ENCODE results near the gene SEMA3F. TPM values are rescaled to one million over a fixed set of nuclear protein-coding genes. Genes with fewer than 3 reads are reported as not detected.

Gene SEMA3F
- total and polyA plus RNA-seq, 2 of the 4 experiments (the other 2 are of a cell fraction), result 7.3 to 23.3 TPM

DNA sequence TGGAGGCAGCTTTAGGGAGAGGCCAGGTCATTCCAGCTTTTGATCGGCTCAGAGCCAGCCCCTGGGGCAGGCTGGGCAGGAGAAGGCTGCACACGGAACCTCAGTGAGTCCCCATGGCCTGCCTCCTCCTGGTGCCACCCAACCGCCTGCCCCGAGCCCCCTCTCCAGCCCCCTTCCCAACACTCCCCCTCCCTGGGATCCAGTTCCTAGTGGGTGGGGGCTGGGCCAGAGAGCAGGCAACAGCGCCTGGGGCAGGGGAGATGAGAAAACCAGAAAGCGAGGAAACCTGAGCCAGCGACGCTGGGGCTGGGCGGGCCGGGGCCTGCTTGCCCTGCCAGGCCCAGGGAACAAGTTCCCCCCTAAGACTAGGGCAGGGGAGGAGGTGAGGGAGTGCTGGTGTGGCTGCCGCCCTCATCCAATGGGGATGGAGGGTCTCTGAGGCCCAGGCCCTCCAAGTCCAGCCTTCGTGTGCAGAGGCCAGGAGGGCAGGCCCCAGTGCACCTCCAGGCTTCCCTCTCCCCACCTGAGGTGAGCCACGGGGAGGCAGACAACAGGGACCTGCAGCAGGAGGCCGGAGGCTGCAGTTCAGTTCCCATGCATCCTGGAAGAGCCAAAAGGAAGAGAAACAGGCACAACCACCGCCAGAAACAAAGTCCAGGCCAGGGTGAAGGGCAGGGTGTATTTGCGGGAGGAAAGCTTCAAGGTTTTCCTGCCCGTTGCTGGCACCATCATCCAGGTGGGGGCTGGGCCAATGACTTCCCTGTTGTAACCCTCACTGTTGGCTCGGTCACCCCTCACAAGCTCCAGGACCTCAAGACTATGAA lies 4.0 kb upstream of the SEMA3F start:
- H3K27me3 ChIP-seq (ENCODE audit: control insufficient read depth, insufficient read depth, low read length), result peaks cover 7% of the 10 kb centered on the region; the same call in 1 of the 2 replicates
- no peak overlapping the region for H2BK5ac ChIP-seq (ENCODE audit: low read depth, low read length, poor library complexity, severe bottlenecking)
- no peaks in the 10 kb centered on the region for H3K36me3 ChIP-seq (ENCODE audit: control insufficient read depth, insufficient read depth, low read length)
- no peak overlapping the region for H3K4me2 ChIP-seq (ENCODE audit: low read depth, low read length)
- BruUV-seq (replicated peaks), result no TSS peak
- no peak overlapping the region for H3K9ac ChIP-seq (ENCODE audit: low read depth, low read length)
- no peak overlapping the region for H3K18ac ChIP-seq (ENCODE audit: low read depth, low read length)
- no peak overlapping the region for H2AK9ac ChIP-seq (replicated peaks; ENCODE audit: low read depth, low read length, poor library complexity)
- no peak overlapping the region for H3K23ac ChIP-seq (ENCODE audit: low read depth, low read length)
- H3K56ac ChIP-seq (ENCODE audit: extremely low read depth, insufficient read depth, low read length), result no peak overlapping the region
- peak overlapping the region; percentile 29; the same call in 1 of the 2 replicates for H2BK20ac ChIP-seq (ENCODE audit: low read depth, low read length)
- H4K8ac ChIP-seq (ENCODE audit: low read depth in 2 of 2, low read length in 2 of 2), result peak overlapping the region in 1 of 2 experiments; percentile 66; a peak in 2 of 4 replicates
- peaks cover 10% of the 10 kb centered on the region for H3K9me1 ChIP-seq (ENCODE audit: insufficient read depth, low read length)
- POLR2A ChIA-PET (ENCODE audit: unreplicated experiment), result no interaction called here
- TF ChIP-seq RFX5 (IDR thresholded peaks at IDR 0.05; ENCODE audit: low read depth, low read length), result no peak
- TF ChIP-seq SMC3 (IDR thresholded peaks at IDR 0.05; ENCODE audit: low read depth, low read length), result no peak
- TF ChIP-seq MAFK (IDR thresholded peaks at IDR 0.05; ENCODE audit: low read depth, low read length), result no peak
- TF ChIP-seq, protein P1, sequence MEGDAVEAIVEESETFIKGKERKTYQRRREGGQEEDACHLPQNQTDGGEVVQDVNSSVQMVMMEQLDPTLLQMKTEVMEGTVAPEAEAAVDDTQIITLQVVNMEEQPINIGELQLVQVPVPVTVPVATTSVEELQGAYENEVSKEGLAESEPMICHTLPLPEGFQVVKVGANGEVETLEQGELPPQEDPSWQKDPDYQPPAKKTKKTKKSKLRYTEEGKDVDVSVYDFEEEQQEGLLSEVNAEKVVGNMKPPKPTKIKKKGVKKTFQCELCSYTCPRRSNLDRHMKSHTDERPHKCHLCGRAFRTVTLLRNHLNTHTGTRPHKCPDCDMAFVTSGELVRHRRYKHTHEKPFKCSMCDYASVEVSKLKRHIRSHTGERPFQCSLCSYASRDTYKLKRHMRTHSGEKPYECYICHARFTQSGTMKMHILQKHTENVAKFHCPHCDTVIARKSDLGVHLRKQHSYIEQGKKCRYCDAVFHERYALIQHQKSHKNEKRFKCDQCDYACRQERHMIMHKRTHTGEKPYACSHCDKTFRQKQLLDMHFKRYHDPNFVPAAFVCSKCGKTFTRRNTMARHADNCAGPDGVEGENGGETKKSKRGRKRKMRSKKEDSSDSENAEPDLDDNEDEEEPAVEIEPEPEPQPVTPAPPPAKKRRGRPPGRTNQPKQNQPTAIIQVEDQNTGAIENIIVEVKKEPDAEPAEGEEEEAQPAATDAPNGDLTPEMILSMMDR (conservative IDR thresholded peaks at IDR 0.05; ENCODE audit: low read depth, low read length), result no peak
- TF ChIP-seq FOS (IDR thresholded peaks at IDR 0.05; ENCODE audit: low read depth, low read length), result no peak
- TF ChIP-seq MAZ (IDR thresholded peaks at IDR 0.05; ENCODE audit: borderline replicate concordance, low read depth, low read length), result no peak
- TF ChIP-seq NFE2L2 (IDR thresholded peaks at IDR 0.05; ENCODE audit: low read depth, low read length), result no peak
- TF ChIP-seq POLR2A (IDR thresholded peaks at IDR 0.05; ENCODE audit: low read depth, low read length), result no peak
- TF ChIP-seq, protein P2, sequence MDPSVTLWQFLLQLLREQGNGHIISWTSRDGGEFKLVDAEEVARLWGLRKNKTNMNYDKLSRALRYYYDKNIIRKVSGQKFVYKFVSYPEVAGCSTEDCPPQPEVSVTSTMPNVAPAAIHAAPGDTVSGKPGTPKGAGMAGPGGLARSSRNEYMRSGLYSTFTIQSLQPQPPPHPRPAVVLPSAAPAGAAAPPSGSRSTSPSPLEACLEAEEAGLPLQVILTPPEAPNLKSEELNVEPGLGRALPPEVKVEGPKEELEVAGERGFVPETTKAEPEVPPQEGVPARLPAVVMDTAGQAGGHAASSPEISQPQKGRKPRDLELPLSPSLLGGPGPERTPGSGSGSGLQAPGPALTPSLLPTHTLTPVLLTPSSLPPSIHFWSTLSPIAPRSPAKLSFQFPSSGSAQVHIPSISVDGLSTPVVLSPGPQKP (IDR thresholded peaks at IDR 0.05; ENCODE audit: borderline replicate concordance, low read depth, low read length), result no peak
- no peak for TF ChIP-seq BHLHE40 (IDR thresholded peaks at IDR 0.05; ENCODE audit: low read depth, low read length)
- no peak for TF ChIP-seq RAD21 (IDR thresholded peaks at IDR 0.05; ENCODE audit: low read length)
- TF ChIP-seq, protein P3, sequence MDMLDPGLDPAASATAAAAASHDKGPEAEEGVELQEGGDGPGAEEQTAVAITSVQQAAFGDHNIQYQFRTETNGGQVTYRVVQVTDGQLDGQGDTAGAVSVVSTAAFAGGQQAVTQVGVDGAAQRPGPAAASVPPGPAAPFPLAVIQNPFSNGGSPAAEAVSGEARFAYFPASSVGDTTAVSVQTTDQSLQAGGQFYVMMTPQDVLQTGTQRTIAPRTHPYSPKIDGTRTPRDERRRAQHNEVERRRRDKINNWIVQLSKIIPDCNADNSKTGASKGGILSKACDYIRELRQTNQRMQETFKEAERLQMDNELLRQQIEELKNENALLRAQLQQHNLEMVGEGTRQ (IDR thresholded peaks at IDR 0.05; ENCODE audit: low read depth, low read length), result no peak
- TF ChIP-seq MXI1 (IDR thresholded peaks at IDR 0.05; ENCODE audit: borderline replicate concordance, low read depth, low read length), result no peak
- TF ChIP-seq CEBPB (IDR thresholded peaks at IDR 0.05; ENCODE audit: low read depth, low read length), result no peak
- TF ChIP-seq CHD1 (IDR thresholded peaks at IDR 0.05; ENCODE audit: low read depth, low read length), result no peak
- DNase-seq (no peak), ATAC-seq (ENCODE audit: low read depth) (no peak)
- dilution Hi-C loops (cut with HindIII; ENCODE audit: low sequenced_read_pairs, unreplicated experiment), result no loop called here
- H3K4ac ChIP-seq (ENCODE audit: low read depth, low read length), result peak overlapping the region; percentile 85; the same call in 1 of the 2 replicates
- no CpG with 5 or more reads among the region's 18 CpGs for WGBS, 2 experiments (ENCODE audit: extremely low coverage in 2 of 2, insufficient read length in 1 of 2)
- no peak overlapping the region for H3K4me3 ChIP-seq (ENCODE audit: insufficient read depth, low read depth, low read length)
- intact Hi-C loops (cut with micrococcal nuclease), result no loop called here
- CTCF ChIA-PET, result no interaction called here
- H2BK15ac ChIP-seq (ENCODE audit: low read depth, low read length), result no peak overlapping the region
- H3K14ac ChIP-seq (replicated peaks; ENCODE audit: low read depth, low read length), result no peak overlapping the region
- H4K91ac ChIP-seq (ENCODE audit: insufficient read depth, low read depth, low read length), result peak overlapping the region; percentile 73
- no peak overlapping the region for H4K5ac ChIP-seq (ENCODE audit: low read depth, low read length)
- peaks cover 11% of the 10 kb centered on the region for H3K4me1 ChIP-seq (ENCODE audit: control insufficient read depth, insufficient read depth, low read length)
- H3K27ac ChIP-seq (ENCODE audit: insufficient read depth, low read length), result no peak overlapping the region
- H2AFZ ChIP-seq (replicated peaks; ENCODE audit: low read length, poor library complexity), result no peak overlapping the region
- no peak overlapping the region for H2AK5ac ChIP-seq (ENCODE audit: low read depth, low read length)
- no peak overlapping the region for H2BK120ac ChIP-seq (ENCODE audit: low read depth, low read length)
- peaks cover 0 to 6% of the 10 kb centered on the region in 2 experiments; a peak in 2 of 4 replicates for H3K79me1 ChIP-seq (ENCODE audit: low read depth in 1 of 2, low read length in 2 of 2)
- in situ Hi-C loops (cut with MboI; ENCODE audit: low sequenced_read_pairs), result no loop called here
- no peaks in the 10 kb centered on the region for H3K9me3 ChIP-seq (ENCODE audit: control insufficient read depth, insufficient read depth, low read length)
- 0 out of 2 replicates have a peak, but pooled peaks cover 4% of the 10 kb centered on the region for H4K20me1 ChIP-seq (ENCODE audit: insufficient read depth, low read length)
